Mucosa of gallbladder (tissue), 1 donor: ENCODE measurements around the gene BICDL1. TPM values are rescaled to one million over a fixed set of nuclear protein-coding genes. Genes with fewer than 3 reads are reported as not detected.

Experiments used
- DNase-seq: peaks from one replicate; pipeline ENCODE4 v3.0.0-alpha.2; 2020; ENCODE audit warnings: low spot score
- total RNA-seq: library from RNA; stranded (reverse); gene quantifications from one replicate; pipeline ENCODE4 v1.2.1, GENCODE V29; 2021
- donor health status: DM: no; HTN: no; CAD: no.

BICDL1 gene
- total RNA-seq, 1 donor from 2014 or later = 26.7 TPM

DNA sequence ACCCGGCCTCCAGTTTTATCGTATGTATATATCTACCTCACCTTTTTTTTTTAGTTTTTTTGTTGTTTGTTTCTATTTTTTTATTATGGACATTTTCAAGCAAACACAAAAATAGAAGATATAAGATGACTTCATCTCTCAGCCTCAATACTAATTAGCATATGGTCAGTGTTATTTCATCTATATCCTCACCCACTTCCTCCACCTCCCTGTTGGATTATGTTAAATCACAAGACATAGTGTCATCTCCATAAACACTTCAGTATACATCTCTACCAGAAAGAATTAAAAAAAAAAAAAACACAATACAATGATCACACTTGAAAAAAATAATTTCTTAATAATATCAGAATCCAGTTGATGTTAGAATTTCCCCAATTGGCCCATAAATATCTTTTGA, 92.6 kb downstream of the BICDL1 start:
- no peak for DNase-seq

DNA sequence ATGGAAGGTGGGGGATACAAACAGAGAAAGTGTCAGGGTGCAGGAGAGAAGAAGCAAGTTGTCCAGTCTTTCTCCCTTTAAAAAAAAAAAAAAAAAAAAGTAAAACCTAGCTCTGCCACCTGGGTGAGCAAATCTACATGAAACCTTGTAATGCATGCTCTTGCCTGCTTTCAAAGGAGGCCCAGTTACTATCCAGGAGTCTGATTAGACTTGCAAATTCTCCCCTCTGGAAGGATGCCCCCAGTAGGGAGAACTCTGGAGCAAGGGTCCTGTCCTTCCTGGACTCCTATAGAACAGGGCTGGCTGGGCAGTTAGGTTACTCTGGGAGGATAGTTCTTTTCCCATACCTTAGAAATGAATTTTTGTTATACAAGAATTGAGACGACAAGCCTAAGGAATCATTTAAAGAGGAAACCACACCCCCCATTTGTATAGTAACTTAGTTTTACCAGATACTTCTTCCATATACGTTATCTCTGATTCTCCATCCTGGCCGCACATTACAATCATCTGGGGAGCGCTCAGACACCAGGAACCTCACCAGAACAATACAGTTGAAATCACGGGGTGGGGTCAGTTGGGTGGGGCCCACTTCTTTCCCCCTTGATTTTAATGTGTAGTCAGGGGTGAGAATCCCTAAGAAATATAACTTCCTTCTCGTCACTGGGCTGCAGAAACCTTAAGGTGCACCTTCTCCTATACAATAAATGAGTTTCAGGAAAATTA, 97.0 kb downstream of the BICDL1 start:
- no peak for DNase-seq

GRCh38 chr12:120086801-120087621, 98.0 kb downstream of the BICDL1 start:
- peak; percentile 100 for DNase-seq

DNA sequence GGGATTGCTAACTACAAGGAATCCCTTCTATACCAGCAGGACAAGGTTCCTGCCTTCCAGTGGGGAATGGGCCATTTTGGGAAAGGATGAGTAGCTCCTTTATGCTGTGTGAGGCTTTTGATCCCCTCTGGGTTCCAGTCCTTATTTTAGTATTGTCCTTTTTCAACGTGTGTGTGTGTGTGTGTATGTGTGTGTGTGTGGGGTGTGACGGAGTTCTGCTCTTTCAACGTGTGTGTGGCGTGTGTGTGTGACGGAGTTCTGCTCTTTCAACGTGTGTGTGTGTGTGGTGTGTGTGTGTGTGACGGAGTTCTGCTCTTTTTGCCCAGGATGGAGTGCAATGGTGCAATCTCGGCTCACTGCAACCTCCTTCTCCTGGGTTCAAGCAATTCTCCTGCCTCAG, 100.1 kb downstream of the BICDL1 start:
- DNase-seq = no peak

DNA sequence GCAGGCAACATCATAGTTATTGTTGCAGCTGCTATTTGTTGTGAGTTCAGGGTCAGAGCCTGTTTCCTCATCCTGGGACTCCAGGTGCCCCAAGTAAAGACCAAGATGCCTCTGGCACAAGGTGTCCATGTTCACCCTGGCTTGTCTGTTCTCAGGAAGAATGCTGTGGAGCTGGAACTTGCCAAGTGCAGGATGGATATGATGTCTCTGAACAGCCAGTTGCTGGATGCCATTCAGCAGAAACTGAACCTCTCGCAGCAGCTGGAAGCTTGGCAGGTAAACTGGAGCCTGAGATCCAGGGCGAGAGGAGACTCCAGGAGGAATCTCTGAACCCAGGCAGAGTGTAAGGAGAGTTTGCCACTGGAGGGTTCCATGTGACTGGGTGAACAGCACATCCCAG, 100.8 kb downstream of the BICDL1 start:
- no peak for DNase-seq

GRCh38 chr12:120090206-120090605, 101.2 kb downstream of the BICDL1 start:
- DNase-seq = no peak

DNA sequence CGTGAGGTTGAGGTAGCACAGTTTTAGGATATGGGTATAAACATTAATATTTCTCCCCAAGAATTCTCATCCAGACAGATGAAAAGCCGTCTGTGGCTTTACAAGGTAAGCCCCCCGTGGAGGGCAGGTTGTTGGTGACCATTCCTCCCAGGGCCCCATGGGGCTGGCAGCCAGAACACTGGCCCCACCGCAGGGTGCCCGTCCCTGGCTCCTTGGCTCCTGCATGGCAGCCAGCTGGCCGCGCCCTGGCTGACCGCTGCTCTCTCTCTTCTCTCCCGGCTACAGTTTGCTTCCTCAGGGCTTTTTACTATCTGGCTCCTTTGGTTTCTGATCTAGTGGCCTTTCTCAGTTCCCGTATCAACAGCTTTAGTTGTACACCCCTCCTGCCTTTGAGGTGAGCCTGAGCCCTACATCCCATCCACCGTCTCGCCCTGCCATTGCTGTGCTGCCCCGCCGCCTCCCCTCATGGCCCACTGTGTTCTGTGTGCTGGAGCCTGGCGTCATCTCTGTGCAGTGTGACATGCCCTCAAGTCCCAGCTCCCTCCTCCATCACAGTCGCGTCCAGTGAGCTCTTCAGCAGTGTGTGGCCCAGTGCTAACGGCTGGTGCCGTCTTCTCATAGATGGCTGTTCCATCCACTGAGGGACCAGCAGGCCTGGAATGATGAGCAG, 101.7 kb downstream of the BICDL1 start:
- no peak for DNase-seq

- no peak for DNase-seq
Observed at GRCh38 chr12:120091371-120092090, 102.5 kb downstream of the BICDL1 start.

DNA sequence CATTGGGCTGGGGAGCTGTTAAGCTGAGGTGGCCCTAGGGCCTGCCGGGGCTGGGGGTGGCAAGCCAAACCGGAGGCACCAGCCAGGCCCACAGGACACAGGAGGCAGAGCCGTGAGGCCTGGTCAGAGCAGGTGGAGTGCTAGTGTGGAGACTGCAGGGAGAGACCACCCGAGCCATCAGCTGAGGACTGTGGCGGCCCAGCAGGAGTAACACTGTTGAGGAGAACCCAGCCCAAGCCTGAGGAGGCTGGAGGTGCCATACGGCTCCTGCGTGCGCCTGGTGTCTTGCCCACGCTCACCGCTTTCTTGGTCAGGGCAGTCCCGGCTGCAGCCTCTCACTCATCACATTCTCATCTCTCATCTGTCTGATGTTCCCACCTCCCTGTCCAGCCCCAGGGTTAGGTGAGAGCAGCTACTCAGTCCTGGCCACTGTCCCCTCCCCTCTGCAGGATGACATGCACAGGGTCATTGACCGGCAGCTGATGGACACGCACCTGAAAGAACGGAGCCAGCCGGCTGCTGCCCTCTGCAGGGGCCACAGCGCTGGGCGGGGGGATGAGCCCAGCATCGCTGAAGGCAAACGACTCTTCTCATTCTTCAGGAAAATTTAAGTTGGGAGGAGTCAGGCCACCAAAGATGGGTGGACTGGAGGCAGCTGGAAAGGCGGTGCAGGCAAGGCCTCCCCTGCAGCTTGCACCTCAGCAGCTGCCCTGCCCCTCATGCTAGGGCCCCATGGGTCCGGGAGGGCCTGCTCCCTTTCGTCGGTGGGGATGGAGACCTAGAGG, 103.7 kb downstream of the BICDL1 start:
- DNase-seq = no peak

- no peak for DNase-seq
Observed at GRCh38 chr12:120093336-120093591, 104.2 kb downstream of the BICDL1 start.

- no peak for DNase-seq
Observed at GRCh38 chr12:120093592-120094355, 104.7 kb downstream of the BICDL1 start.

DNA sequence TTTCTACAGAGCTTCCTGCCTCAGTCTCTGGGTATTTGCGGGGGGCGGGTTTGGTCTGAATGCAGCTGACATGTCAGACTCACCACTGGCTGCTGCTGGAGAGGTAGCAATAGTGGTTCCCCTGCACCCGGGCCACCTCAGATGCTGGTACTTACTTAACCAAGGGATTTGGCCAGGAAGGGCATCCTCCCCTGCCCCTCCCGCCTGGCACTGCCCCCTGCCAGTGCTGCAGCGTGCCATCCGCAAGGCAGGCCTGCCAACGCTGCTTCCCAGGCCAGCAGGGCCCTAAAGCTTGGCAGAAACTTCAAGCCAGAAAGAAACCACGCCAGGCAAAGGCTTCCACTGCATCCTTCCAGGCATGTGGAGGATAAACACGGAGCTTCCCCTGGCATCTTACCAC, 105.4 kb downstream of the BICDL1 start:
- no peak for DNase-seq

DNA sequence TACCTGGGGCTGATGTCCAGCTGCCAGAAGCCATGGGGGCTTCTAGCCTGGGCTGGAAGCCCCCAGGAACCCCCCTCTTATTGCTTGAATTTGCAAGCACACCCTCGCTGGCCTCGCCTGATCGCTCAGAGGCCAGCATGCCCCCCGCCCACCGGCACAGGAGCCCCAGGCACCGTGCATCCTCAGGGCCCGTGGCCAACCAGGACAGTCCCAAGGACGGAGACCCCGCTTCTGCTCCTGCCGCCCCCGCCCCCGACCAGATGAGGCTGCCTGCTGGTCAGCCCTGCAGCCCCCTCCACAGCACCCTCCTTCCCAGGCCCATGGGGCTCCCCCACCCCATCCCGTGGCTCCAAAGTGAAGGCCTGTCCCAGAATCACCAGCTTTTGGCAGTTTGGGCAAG, 106.3 kb downstream of the BICDL1 start:
- no peak for DNase-seq

DNA sequence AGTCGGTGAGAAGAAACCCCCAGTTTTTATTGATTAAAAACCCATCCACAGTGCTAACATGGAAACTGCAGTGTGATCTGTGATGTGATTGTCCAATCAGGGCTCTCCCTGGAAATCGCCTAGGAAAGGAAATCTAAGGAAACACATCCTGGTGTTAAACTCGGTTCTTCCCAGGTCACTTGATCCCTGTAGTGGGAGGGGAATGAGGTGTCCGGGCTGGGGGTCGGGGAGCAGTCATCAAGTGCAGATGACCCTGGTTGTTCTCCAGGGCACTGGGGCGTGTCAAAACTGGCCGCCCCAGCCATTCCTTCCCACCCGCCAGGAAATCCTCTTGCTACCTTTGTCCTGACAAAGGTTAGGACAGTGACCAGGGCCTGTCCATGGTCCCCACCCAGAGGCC, 106.7 kb downstream of the BICDL1 start:
- DNase-seq = no peak

GRCh38 chr12:120096671-120097202, 107.7 kb downstream of the BICDL1 start:
- DNase-seq = no peak

DNA sequence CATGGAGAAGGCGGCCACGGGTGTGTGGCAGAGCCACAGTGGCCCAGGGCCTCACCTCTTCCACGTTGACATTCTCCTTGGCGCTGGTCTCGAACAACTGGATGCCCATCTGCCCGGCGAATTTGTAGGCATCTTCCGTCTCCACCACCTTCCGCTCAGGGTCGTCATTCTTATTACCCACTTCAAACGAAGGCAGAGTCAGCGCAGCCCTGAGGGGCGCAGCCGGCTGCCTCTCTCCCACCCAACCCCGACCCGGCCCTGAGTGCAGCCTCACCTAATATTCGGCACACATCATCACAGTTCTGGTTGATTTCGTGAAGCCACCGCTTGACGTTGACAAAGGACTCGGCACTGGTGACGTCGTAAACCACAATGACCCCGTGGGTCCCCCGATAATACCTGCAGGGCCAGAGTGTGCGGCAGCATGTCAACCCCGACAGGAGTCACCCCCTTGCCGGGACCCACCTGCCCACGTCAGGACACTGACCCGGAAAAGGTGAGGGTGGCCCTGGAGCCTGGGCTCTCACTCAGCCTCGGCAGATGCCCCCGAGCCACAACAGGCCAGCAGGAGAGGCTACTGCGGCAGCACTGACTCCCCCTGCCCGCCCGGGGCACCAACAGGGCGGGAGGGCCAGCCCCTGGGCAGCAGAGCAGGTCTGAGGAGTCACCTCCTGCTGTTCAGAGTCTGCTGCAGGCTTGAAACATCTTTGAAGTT, 109.9 kb downstream of the BICDL1 start:
- no peak for DNase-seq

- DNase-seq = no peak
Observed at GRCh38 chr12:120099738-120100137, 110.7 kb downstream of the BICDL1 start.

- peak; percentile 60 for DNase-seq
Observed at GRCh38 chr12:120100630-120101029, 111.6 kb downstream of the BICDL1 start.

DNA sequence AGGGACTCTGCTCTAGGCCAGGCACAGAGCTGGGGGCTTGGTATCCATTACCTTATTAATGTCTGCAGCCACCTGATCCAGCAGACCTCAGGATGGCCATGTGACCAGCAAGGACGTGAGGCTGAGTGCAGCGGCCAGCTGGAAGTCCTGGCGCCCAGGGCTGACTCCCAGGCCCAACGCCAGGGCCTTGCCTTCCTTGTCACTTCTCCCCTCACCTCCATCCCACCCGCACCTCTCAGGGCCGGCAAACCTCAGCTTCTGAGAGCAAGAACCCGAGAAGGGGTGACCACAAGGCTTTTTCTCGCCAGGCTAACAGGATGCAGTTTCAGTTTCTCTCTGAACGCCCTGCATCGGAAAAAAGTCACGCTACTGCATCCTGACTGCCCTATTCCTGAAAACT, 112.1 kb downstream of the BICDL1 start:
- no peak for DNase-seq

DNA sequence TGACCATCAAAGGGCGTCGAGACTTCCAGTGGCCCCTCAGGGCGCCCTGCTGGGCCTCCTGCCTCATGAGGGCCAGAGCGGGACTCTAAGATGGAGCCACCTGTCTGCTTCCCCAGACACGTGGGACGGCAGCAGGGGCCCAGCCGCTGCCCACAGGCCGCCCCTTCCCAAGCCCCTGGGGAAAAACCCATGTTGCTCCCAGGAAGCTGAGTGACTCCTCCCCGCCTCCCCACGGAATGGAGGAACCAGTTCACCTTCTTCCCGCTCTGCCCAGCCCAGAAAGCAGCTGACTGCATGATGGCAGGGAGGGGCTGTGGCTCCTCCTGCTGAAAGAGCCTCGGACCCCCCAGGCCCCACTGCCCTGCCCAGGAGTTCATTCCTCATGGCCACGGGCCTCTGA, 112.6 kb downstream of the BICDL1 start:
- peak; percentile 36 for DNase-seq
